Activated T-helper 1 cell treated with anti-CD3 and anti-CD28 coated beads, Interleukin-12 subunit alpha, Interleukin-12 subunit beta, Interleukin-2, Interleukin-4 antibody, amounts not matched to agents 30 ng/mL and 10 ng/mL and 1 ng/mL, durations not matched to agents 14 hours and 24 hours and 36 hours (primary cell): ENCODE measurements around the gene OR7C1. TPM values are rescaled to one million over a fixed set of nuclear protein-coding genes. Genes with fewer than 3 reads are reported as not detected.

ENCODE experiments used
- total RNA-seq: library from RNA; stranded (reverse); gene quantifications from 2 replicates; pipeline ENCODE4 v1.2.3, GENCODE V29; 2022

OR7C1 gene
- total RNA-seq, 1 donor from 2014 or later, result not detected

Other genes starting within 250 kb of the OR7C1 start
- gene ADGRE3, start 160.3 kb downstream of the OR7C1 start, total RNA-seq, result not detected in 2 replicates
- 10.0 and 11.1 TPM in 2 replicates for gene ZNF333, start 145.1 kb downstream of the OR7C1 start, total RNA-seq
- gene ADGRE2, start 56.6 kb downstream of the OR7C1 start, total RNA-seq, result 1.3 and 2.2 TPM in 2 replicates
- not detected in 2 replicates for gene OR7A5, start within 50 bp of the OR7C1 start, total RNA-seq
- not detected in 2 replicates for gene OR7A10, start 13.7 kb upstream of the OR7C1 start, total RNA-seq
- not detected in 2 replicates for gene OR7A17, start 50.9 kb upstream of the OR7C1 start, total RNA-seq
- gene OR7C2, start 106.3 kb upstream of the OR7C1 start, total RNA-seq, result not detected in 2 replicates
- gene SLC1A6, start 144.7 kb upstream of the OR7C1 start, total RNA-seq, result not detected in 2 replicates
- gene CASP14, start 214.3 kb upstream of the OR7C1 start, total RNA-seq, result not detected in 2 replicates
- gene OR1I1, start 247.0 kb upstream of the OR7C1 start, total RNA-seq, result not detected in 2 replicates